HAP-1 (cell line): Measurements from ENCODE around the gene MINK1.
A peak's percentile ranks its signal among the peaks of the same experiment; 100 is the strongest.
"Not testable (repeated sequence)": the region's sequence is repeated elsewhere in the genome, so short reads cannot be mapped to it uniquely, and the experiment has no call there.

ENCODE experiments used
- DNase-seq, 2 experiments: peaks; one replicate each; pipeline ENCODE4 v3.0.0-alpha.2; 2016 to 2020; ENCODE audit warnings: low spot score in 2 of 2
- H3K27me3 ChIP-seq: fragments of 250-450 bp; sonication (Bioruptor Pico); 2 replicates; pipeline ENCODE4 v1.5.1; 2020; ENCODE audit warnings: low read depth, mild to moderate bottlenecking, moderate library complexity
- H3K36me3 ChIP-seq: fragments of 250-450 bp; sonication (Bioruptor Pico); replicated peaks from 2 replicates; pipeline ENCODE4 v1.5.1; 2020; ENCODE audit warnings: mild to moderate bottlenecking
- H3K4me1 ChIP-seq: fragments of 250-450 bp; sonication (Bioruptor Pico); 2 replicates; pipeline ENCODE4 v1.5.1; 2020; ENCODE audit warnings: mild to moderate bottlenecking
- H3K4me3 ChIP-seq: fragments of 250-450 bp; sonication (Bioruptor Pico); 2 replicates; pipeline ENCODE4 v1.5.1; 2020; ENCODE audit warnings: mild to moderate bottlenecking, moderate library complexity
- H3K9me3 ChIP-seq: fragments of 250-450 bp; sonication (Bioruptor Pico); 2 replicates; pipeline ENCODE4 v1.5.1; 2020; ENCODE audit warnings: mild to moderate bottlenecking, moderate library complexity
- in situ Hi-C: fragments of 300-500 bp; cut with MboI; formaldehyde crosslinking; loops from 3 replicates; pipeline ENCODE4 v1.14.3; 2020; ENCODE audit warnings: low sequenced_read_pairs, inconsistent platforms, mixed read lengths

The MINK1 gene

GRCh38 chr17:4898351-4898750 lies 65.2 kb downstream of the MINK1 start:
- Histone ChIP-seq H3K4me1 (no peaks in the 10 kb centered on the region), H3K4me3 (no peak overlapping the region), H3K27me3 (no peaks in the 10 kb centered on the region), H3K9me3 (no peaks in the 10 kb centered on the region), H3K36me3 (peaks cover 21% of the 10 kb centered on the region)
- in situ Hi-C loops, result no loop called here
- no peak for DNase-seq

DNA sequence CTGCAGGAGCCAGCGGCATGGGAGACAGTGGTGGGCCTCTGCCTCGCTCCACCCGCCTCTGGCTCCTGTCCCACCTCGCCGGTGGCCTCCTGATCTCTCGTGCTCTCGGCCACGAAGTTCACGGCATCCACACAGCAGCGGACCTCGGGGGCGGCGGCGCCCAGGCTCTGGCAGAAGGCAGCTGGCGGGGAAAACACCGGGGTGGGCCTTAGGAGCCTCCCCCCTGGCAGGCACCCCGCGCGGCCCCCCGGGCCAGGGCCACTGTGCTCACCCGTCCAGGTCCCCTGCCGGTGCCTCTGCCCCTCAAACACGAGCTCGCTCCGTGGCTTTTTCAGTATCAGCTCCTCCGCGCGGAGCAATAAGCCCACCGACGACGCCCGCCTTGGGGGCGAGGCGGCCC lies 65.8 kb downstream of the MINK1 start:
- DNase-seq, result no peak
- in situ Hi-C loops, result no loop called here
- H3K27me3 ChIP-seq, result no peaks in the 10 kb centered on the region
- H3K4me3 ChIP-seq, result no peak overlapping the region
- no peaks in the 10 kb centered on the region for H3K9me3 ChIP-seq
- H3K4me1 ChIP-seq, result no peaks in the 10 kb centered on the region
- H3K36me3 ChIP-seq, result peaks cover 21% of the 10 kb centered on the region

GRCh38 chr17:4899341-4900230 lies 66.4 kb downstream of the MINK1 start, which contains the start of gene C17orf107:
Gene C17orf107, plus strand, starts transcription at chr17:4899536. Its CDS starts 227 bp downstream, at chr17:4899763.
- no peak within 1 kb of the TSS for H3K4me3 ChIP-seq

GRCh38 chr17:4900231-4901107 lies 67.3 kb downstream of the MINK1 start:
- DNase-seq, result no peak
- peaks cover 13% of the 10 kb centered on the region for H3K36me3 ChIP-seq
- H3K4me3 ChIP-seq, result no peak overlapping the region
- in situ Hi-C loops, result no loop called here
- no peaks in the 10 kb centered on the region for H3K9me3 ChIP-seq
- H3K4me1 ChIP-seq, result no peaks in the 10 kb centered on the region
- no peaks in the 10 kb centered on the region for H3K27me3 ChIP-seq

More at GRCh38 chr17:4899341-4900230, 66.4 kb downstream of the MINK1 start, which contains the start of gene C17orf107:
- no peaks in the 10 kb centered on the region for H3K27me3 ChIP-seq
- in situ Hi-C loops, result no loop called here
- peaks cover 21% of the 10 kb centered on the region for H3K36me3 ChIP-seq
- H3K4me1 ChIP-seq, result no peaks in the 10 kb centered on the region
- no peaks in the 10 kb centered on the region for H3K9me3 ChIP-seq
- no peak for DNase-seq

GRCh38 chr17:4901108-4901647 lies 68.0 kb downstream of the MINK1 start:
- Histone ChIP-seq H3K27me3 (no peaks in the 10 kb centered on the region), H3K36me3 (peaks cover 6% of the 10 kb centered on the region), H3K4me3 (no peak overlapping the region), H3K9me3 (no peaks in the 10 kb centered on the region), H3K4me1 (no peaks in the 10 kb centered on the region)
- no peak for DNase-seq
- in situ Hi-C loops, result no loop called here

- Histone ChIP-seq H3K4me1 (no peaks in the 10 kb centered on the region), H3K27me3 (no peaks in the 10 kb centered on the region), H3K36me3 (no peaks in the 10 kb centered on the region; the same call in 1 of the 2 replicates), H3K9me3 (no peaks in the 10 kb centered on the region), H3K4me3 (no peak overlapping the region)
- in situ Hi-C loops, result no loop called here
- DNase-seq, result no peak
These were observed 68.7 kb downstream of the MINK1 start for GRCh38 chr17:4901648-4902344.

GRCh38 chr17:4902540-4902939 lies 69.4 kb downstream of the MINK1 start:
- Histone ChIP-seq H3K9me3 (no peaks in the 10 kb centered on the region), H3K4me3 (no peak overlapping the region), H3K4me1 (no peaks in the 10 kb centered on the region), H3K36me3 (no peaks in the 10 kb centered on the region; the same call in 1 of the 2 replicates), H3K27me3 (no peaks in the 10 kb centered on the region)
- in situ Hi-C loops, result no loop called here
- DNase-seq, result no peak

DNA sequence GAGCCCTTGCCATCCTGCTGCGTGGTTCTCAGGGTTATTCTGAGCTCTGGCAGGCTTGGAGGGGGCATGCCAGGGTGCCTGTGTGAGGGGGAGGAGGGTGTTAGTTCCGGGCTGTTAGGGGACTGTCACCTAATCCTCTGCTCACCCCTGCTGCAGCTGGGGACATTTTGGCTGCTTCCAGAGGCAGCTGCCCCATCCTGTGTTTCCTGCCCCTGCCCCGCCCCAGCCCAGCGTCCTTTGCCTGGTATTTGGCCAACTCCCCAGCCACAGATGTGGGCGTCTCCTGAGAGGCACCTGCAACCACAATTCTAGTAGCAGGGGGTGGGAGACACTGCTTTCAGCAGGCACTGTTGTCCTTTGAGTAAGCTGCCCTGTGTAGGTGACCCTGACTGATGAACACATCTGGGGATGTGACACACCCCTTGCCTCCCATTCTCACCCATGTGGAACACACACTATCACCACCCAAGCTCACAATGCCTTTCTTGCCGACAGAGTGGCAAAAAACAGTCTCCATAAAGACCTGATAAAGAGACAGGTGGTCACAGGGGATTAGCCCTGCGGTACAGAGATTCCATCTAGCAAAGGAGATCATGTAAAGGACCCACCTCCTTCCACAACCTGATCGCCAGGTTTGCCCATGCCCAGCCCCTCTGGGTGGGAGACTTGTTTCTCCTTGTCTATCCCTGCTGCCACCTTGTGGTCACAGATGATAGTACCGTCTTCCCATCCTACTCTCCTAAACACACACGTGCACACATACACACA lies 70.1 kb downstream of the MINK1 start, which contains the start of gene CHRNE:
Gene CHRNE, minus strand, starts transcription at position 48 of the 768 bp plus-strand sequence. Its CDS starts 35 bp downstream, at position 13.
- in situ Hi-C loops, result no loop called here
- Histone ChIP-seq H3K36me3 (no peaks in the 10 kb centered on the region; the same call in 1 of the 2 replicates), H3K4me3 (no peak within 1 kb of the TSS), H3K27me3 (no peaks in the 10 kb centered on the region), H3K4me1 (no peaks in the 10 kb centered on the region), H3K9me3 (no peaks in the 10 kb centered on the region)
- peak; percentile 63 to 90 for DNase-seq

GRCh38 chr17:4906642-4907041 lies 73.5 kb downstream of the MINK1 start:
- H3K4me1 ChIP-seq, H3K27me3 ChIP-seq, H3K9me3 ChIP-seq, in situ Hi-C loops, H3K4me3 ChIP-seq, H3K36me3 ChIP-seq, DNase-seq: not testable (repeated sequence)

- H3K36me3 ChIP-seq, result no peaks in the 10 kb centered on the region
- no peaks in the 10 kb centered on the region for H3K27me3 ChIP-seq
- H3K4me3 ChIP-seq, result no peak overlapping the region
- no peaks in the 10 kb centered on the region for H3K9me3 ChIP-seq
- in situ Hi-C loops, result no loop called here
- no peak for DNase-seq
- no peaks in the 10 kb centered on the region for H3K4me1 ChIP-seq
These were observed 75.2 kb downstream of the MINK1 start for GRCh38 chr17:4908301-4908700.

GRCh38 chr17:4908711-4909496 lies 75.8 kb downstream of the MINK1 start:
- DNase-seq, result peak; percentile 73 to 87
- in situ Hi-C loops, result no loop called here
- no peaks in the 10 kb centered on the region for H3K36me3 ChIP-seq
- H3K4me3 ChIP-seq, result no peak overlapping the region
- H3K27me3 ChIP-seq, result no peaks in the 10 kb centered on the region
- no peaks in the 10 kb centered on the region for H3K9me3 ChIP-seq
- H3K4me1 ChIP-seq, result no peaks in the 10 kb centered on the region

DNA sequence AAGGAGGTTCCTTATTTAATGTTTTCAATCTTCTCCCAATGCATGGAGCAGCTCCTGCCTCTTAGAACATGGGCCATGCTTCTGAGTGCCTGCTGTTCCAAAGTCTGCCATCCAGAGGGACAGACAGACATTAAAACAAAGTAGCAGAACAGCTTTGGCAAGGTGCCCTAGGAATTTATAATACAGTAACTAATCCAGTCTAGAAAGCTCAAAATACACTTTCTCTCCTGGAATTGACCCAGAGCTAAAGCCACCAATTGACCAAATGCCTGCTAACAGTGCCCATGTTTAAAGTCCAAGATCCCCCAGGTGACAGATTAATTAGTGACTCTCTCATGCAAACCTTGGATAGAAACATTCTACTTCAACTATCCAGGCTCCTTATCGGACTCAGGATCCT lies 80.9 kb downstream of the MINK1 start:
- H3K36me3 ChIP-seq, result no peaks in the 10 kb centered on the region
- no peak overlapping the region for H3K4me3 ChIP-seq
- H3K27me3 ChIP-seq, result no peaks in the 10 kb centered on the region
- no peak for DNase-seq
- in situ Hi-C loops, result loop anchor here (10.0 kb wide), 1 partner anchor 151 kb away; no protein-coding TSS in a partner anchor
- H3K4me1 ChIP-seq, result peaks cover 3% of the 10 kb centered on the region; the same call in 1 of the 2 replicates
- no peaks in the 10 kb centered on the region for H3K9me3 ChIP-seq
